ENCODE results near the gene NEUROG1. TPM values are rescaled to one million over a fixed set of nuclear protein-coding genes. Genes with fewer than 3 reads are reported as not detected.

Gene NEUROG1
- polyA plus RNA-seq, 1 experiment = not detected

DNA sequence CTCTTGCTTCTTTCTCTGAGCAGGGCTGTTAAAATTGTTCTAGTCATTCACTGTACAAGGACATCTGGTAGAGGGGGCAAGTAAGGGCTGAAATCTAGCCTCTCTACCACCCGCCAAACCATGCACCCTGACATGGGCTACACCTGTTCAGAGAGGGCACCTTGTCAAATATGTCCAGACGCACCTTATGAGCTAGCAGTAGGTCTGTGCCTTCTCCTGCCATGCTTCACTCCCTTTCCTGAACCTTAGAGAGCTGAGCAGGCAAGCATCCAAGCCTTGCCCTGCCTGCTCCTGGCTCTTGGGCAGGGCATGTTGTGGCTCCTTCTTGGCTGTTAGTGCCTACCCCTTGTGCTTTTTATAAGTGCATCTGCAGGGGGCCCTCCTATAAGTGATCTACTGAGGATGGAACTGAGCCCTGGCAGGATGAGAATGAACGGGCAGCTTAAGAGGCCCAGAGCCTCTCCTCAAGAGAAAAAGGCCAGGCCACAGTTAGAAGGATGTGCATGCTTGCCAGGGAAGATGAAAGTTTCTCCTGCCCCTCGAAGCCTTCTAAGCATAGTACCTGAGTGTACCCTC, 3.8 kb upstream of the NEUROG1 start:
- H3K27me3 ChIP-seq (ENCODE audit: control insufficient read depth, insufficient read depth, low read length) = peaks cover 58% of the 10 kb centered on the region

GRCh38 chr5:135538261-135538660, 2.5 kb upstream of the NEUROG1 start:
- DNase-seq (ENCODE audit: low read depth) = no peak
- TF ChIP-seq, protein P1, sequence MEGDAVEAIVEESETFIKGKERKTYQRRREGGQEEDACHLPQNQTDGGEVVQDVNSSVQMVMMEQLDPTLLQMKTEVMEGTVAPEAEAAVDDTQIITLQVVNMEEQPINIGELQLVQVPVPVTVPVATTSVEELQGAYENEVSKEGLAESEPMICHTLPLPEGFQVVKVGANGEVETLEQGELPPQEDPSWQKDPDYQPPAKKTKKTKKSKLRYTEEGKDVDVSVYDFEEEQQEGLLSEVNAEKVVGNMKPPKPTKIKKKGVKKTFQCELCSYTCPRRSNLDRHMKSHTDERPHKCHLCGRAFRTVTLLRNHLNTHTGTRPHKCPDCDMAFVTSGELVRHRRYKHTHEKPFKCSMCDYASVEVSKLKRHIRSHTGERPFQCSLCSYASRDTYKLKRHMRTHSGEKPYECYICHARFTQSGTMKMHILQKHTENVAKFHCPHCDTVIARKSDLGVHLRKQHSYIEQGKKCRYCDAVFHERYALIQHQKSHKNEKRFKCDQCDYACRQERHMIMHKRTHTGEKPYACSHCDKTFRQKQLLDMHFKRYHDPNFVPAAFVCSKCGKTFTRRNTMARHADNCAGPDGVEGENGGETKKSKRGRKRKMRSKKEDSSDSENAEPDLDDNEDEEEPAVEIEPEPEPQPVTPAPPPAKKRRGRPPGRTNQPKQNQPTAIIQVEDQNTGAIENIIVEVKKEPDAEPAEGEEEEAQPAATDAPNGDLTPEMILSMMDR (IDR thresholded peaks at IDR 0.05; ENCODE audit: insufficient read depth, low read depth, low read length) = no peak
- Histone ChIP-seq H3K36me3 (ENCODE audit: control insufficient read depth, insufficient read depth, low read length) (no peaks in the 10 kb centered on the region), H3K4me3 (ENCODE audit: low read depth, low read length) (no peak overlapping the region), H3K27me3 (ENCODE audit: control insufficient read depth, insufficient read depth, low read length) (peaks cover 55% of the 10 kb centered on the region)
- ChIA-PET POLR2A (no interaction called here), CTCF (interaction anchor here (0.7 to 1.3 kb wide), 2 partner anchors 14 to 76 kb away, joined by 3 to 8 read pairs; no protein-coding TSS in a partner anchor)

More for the DNA sequence above, 3.8 kb upstream of the NEUROG1 start:
- H3K36me3 ChIP-seq (ENCODE audit: control insufficient read depth, insufficient read depth, low read length) = no peaks in the 10 kb centered on the region
- H3K4me3 ChIP-seq (ENCODE audit: low read depth, low read length) = no peak overlapping the region
- ChIA-PET POLR2A (no interaction called here), CTCF (interaction anchor here (0.8 to 4.4 kb wide), 3 partner anchors 13 to 82 kb away, joined by 3 to 31 read pairs (median 3); no protein-coding TSS in a partner anchor)
- TF ChIP-seq, protein P1 (IDR thresholded peaks at IDR 0.05; ENCODE audit: insufficient read depth, low read depth, low read length) = no peak
- no peak for DNase-seq (ENCODE audit: low read depth)

GRCh38 chr5:135537745-135538144, 2.0 kb upstream of the NEUROG1 start:
- Histone ChIP-seq H3K36me3 (ENCODE audit: control insufficient read depth, insufficient read depth, low read length) (no peaks in the 10 kb centered on the region), H3K27me3 (ENCODE audit: control insufficient read depth, insufficient read depth, low read length) (peaks cover 55% of the 10 kb centered on the region), H3K4me3 (ENCODE audit: low read depth, low read length) (no peak overlapping the region)
- ChIA-PET POLR2A (no interaction called here), CTCF (interaction anchor here (0.7 to 2.0 kb wide), 3 partner anchors 14 to 75 kb away, joined by 3 to 8 read pairs (median 7); no protein-coding TSS in a partner anchor)
- no peak for DNase-seq (ENCODE audit: low read depth)
- TF ChIP-seq, protein P1 (IDR thresholded peaks at IDR 0.05; ENCODE audit: insufficient read depth, low read depth, low read length) = no peak

GRCh38 chr5:135537271-135537670, 1.5 kb upstream of the NEUROG1 start:
- CTCF ChIA-PET = interaction anchor here (1.3 to 2.0 kb wide), 2 partner anchors 15 to 71 kb away, joined by 7 to 8 read pairs; no protein-coding TSS in a partner anchor
- DNase-seq (ENCODE audit: low read depth) = no peak
- Histone ChIP-seq H3K4me3 (ENCODE audit: low read depth, low read length) (no peak overlapping the region), H3K36me3 (ENCODE audit: control insufficient read depth, insufficient read depth, low read length) (no peaks in the 10 kb centered on the region), H3K27me3 (ENCODE audit: control insufficient read depth, insufficient read depth, low read length) (peaks cover 54% of the 10 kb centered on the region)
- TF ChIP-seq, protein P1 (IDR thresholded peaks at IDR 0.05; ENCODE audit: insufficient read depth, low read depth, low read length) = no peak
- POLR2A ChIA-PET = no interaction called here

- TF ChIP-seq, protein P1 (IDR thresholded peaks at IDR 0.05; ENCODE audit: insufficient read depth, low read depth, low read length) = no peak
- CTCF ChIA-PET = interaction anchor here (1.7 kb wide), 1 partner anchor 18 kb away, joined by 5 read pairs; no protein-coding TSS in a partner anchor
- Histone ChIP-seq H3K4me3 (ENCODE audit: low read depth, low read length) (no peak overlapping the region), H3K27me3 (ENCODE audit: control insufficient read depth, insufficient read depth, low read length) (peaks cover 50% of the 10 kb centered on the region), H3K36me3 (ENCODE audit: control insufficient read depth, insufficient read depth, low read length) (no peaks in the 10 kb centered on the region)
- POLR2A ChIA-PET = no interaction called here
- no peak for DNase-seq (ENCODE audit: low read depth)
Observed at GRCh38 chr5:135535420-135535819, 344 bp downstream of the NEUROG1 start.

Measured in BJ (cell line).